GM19043 (cell line): ENCODE results near the gene XKR7.
"Not testable (repeated sequence)": the region's sequence is repeated elsewhere in the genome, so short reads cannot be mapped to it uniquely, and the experiment has no call there.

Experiments
- ATAC-seq: cut with Tn5 transposase; IDR thresholded peaks from one replicate; pipeline ENCODE4 v1.9.1; 2021; ENCODE audit warnings: low read depth; ENCODE audit not compliant: unreplicated experiment

Gene XKR7

DNA sequence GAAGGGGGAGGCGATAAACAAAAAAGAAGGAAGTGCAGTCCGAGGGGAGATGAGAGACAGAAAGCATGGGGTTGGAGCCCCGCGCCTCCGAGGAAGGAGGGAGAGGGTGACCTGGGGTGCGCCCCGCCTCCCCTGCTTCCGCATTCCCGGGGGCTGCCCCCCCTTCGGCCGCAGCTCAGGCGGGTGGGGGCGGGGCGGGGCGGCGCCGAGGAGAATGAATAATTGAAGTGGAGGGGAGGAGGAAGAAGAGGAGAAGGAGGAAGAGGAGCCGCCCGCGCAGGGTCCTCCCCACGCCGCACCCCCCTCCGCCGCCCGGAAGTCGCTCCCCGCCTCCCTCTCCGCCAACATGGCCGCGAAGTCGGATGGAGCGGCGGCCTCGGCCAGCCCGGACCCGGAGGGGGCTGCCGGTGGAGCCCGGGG, at the start of gene XKR7:
TSS of gene XKR7 (plus strand) at position 322 of the 420 bp plus-strand sequence. CDS start at position 347, 25 bp downstream.
- ATAC-seq: no peak

GRCh38 chr20:31918466-31919105, 49.4 kb upstream of the XKR7 start:
- ATAC-seq: no peak

DNA sequence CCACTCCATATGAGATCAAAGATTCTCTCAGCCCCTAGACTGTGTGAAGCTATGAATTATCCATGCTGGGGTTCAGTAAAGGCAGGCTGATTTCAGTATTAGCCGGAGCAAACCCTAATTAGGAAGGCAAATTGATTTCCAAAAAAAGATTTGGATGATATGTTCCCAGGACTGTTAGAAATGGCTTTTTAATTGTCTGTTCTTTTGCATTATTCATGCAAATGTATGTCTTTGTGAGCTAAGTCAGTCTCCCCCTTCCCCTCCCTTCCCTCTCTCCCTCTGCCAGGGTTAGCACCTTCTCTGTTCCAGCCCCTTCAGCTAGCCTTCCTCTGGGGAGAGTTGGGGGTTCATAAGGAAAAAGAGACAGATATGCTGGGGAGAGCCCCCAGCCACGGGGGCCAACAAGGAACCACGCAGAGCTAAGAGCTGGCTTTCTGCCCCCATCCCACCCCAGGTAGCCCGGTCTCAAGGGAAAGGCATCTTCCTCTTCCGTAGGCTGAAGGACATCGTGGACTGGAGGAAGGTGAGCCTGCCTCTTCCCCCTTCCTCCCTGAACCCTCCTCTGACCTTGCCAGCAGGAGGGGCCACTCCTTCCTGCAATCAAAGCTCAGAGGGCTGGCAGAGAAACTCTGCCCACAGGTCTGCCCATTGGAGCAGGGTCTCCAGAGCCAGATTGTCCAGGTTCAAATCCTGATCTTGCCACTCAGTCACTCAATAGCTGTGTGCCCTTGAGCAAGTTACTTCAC, 48.4 kb upstream of the XKR7 start:
- ATAC-seq: no peak

DNA sequence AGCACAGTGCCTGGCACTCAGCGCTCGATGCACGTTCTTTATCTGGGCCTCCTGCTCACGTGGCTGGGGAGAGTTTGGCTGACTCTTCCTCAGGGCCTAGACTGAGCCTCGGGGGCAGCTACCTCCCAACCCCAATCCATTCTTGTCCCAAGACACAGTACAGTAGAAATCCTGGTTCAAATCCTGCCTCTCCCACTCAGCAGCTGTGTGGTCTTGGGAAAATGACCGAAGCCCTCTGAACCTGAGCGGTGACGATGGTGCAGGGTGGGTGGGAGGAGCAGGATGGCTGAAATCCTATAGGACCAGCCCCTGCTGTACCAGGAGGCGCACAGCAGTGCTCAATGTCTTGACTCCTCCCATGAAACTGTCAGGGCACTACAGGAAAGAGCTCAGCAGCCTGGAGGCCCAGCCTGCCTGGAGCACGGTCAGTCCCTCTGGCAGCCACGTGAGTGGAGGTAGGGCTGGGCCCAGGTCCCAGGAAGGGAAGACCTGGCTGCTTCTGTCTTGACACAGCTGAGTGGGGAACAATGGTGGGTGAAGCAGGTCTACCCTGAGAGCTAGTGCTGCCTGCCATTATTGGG, 47.6 kb upstream of the XKR7 start:
- ATAC-seq: no peak

- ATAC-seq: not testable (repeated sequence)
Measured at GRCh38 chr20:31921480-31921879, 46.5 kb upstream of the XKR7 start.

- ATAC-seq: no peak
Measured at GRCh38 chr20:31922181-31922580, 45.8 kb upstream of the XKR7 start.

DNA sequence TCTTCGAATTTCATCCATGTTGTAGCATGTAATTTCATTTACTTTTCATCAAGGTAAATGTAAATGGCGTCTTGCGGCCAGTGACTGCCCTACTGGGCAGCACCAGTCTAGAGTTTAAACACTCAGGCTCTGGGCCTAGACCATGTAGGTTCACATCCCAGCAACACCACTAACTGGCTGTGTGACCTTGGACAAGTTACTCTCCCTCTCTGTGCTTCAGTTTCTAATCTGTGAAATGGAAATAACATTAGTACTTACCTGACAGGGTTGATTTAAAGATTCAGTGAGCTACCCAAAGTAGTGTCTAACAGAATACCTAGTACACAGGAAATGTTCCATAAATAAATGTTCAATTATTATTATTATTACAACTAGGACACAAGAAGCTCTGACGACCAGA, 45.4 kb upstream of the XKR7 start:
- no peak for ATAC-seq

GRCh38 chr20:31923388-31924331, 44.3 kb upstream of the XKR7 start:
- no peak for ATAC-seq

DNA sequence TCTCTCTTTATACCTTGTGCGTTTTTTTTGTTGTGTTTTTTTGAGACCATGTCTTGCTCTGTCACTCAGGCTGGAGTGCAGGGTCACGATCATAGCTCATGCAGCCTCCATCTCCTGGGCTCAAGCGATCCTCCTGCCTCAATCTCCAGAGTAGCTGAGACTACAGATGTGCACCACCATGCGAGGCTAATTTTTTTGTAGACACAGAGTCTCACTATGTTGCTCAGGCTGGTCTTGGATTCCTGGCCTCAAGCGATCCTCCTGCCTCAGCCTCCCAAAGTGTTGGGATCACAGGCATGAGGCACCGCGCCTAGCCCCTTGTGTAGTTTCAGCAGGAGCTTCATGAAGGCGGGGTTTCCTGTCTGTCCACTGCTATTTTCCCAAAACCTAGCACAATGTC, 43.4 kb upstream of the XKR7 start:
- no peak for ATAC-seq

- no peak for ATAC-seq
Measured at GRCh38 chr20:31925631-31926030, 42.3 kb upstream of the XKR7 start.

- ATAC-seq: no peak
Measured at GRCh38 chr20:31926493-31926892, 41.5 kb upstream of the XKR7 start.

GRCh38 chr20:31927627-31928159, 40.3 kb upstream of the XKR7 start:
- no peak for ATAC-seq

- not testable (repeated sequence) for ATAC-seq
Measured at GRCh38 chr20:31929631-31930030, 38.3 kb upstream of the XKR7 start.

- no peak for ATAC-seq
Measured at GRCh38 chr20:31930779-31931178, 37.2 kb upstream of the XKR7 start.

DNA sequence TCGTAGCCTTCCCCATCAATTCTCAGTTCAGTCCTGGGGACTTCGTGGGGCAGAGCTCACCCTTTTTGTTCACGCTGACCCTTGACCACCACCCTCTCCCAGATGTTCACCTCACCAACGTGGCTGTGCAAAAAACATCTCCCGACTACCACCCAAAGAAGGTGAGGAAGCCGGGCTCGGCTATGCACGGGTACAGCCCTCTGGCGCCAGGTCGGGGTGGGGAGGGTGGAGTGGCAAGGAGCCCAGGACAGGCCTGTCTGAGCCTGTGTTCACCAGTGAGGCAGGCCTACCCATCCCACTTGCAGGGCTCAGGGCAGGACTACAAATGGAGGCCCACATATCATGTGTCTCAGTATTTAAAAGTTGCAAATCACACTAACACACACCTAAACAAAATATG, 34.3 kb upstream of the XKR7 start:
- no peak for ATAC-seq

DNA sequence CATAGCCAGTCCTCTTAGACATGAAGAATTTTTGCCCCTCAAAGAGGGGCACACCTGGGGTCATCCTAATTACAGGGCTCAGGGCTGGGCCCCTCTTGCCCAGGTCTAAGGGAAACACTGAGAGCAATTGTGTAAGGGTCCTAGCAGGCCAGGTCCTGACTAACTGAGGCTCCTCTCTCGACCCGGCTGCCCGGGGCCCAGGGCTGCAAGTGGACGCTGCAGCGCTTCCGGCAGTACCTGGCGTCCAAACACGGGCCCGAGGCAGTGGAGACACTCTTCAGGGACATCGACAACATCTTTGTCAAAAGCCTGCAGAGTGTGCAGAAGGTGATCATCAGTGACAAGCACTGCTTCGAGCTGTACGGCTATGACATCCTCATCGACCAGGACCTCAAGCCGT, 33.5 kb upstream of the XKR7 start:
- ATAC-seq: no peak

DNA sequence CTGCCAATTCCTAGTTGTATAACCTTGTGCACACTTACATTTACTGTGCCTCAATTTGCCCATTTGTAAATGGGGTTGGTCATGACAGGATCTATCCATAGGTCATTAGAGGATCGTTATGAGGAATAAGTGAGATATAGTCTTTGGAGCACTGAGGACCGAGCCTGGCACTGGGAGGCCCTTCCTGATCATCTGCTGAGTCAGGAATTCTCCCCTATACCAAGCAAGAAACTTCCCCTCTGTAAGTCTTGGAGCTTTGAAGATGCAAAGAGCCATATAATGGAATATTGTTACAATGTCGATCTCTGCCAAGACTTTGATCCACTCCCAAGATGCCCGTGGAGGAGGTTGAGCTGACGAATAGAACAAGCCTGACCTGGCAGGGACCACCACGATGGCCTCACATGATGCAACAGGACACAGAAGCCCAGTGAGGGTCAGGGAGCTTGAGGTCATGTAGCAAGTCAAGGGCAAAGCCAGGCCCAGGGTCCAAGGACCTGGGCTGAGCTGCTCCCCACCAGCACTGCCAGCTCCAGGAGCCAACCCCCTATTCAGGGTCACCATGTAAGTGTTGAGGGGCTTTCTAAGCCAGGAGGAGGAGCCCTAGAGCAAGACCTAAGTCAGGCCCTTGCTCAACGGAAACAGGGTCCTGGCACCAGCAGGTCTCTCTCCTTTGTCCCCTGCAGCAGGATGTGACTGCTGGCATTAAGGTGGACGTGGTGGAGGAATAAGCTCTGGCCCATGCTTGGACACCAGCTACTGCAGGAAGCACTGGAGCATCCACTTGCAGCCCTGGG, 32.8 kb upstream of the XKR7 start:
- no peak for ATAC-seq

GRCh38 chr20:31936420-31936819, 31.5 kb upstream of the XKR7 start:
- no peak for ATAC-seq

DNA sequence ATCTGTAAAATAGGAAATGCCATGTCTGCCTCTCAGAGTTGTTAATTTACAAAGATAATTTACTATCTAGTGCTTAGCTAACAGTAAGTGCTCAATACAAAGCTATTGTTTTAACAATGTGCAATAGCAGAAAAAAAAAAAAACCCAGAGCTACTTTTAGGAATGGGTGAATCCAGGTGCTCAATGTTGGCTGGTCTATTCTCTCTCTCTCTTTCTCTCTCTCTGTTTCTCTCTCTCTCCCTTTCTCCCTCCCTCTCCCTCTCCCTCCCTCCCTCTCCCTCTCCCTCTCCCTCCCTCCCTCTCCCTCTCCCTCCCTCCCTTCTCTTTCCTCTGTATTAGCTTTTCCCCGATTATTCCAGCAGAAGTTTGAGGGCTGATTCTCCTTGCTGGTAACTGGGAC, 30.1 kb upstream of the XKR7 start:
- ATAC-seq: no peak

DNA sequence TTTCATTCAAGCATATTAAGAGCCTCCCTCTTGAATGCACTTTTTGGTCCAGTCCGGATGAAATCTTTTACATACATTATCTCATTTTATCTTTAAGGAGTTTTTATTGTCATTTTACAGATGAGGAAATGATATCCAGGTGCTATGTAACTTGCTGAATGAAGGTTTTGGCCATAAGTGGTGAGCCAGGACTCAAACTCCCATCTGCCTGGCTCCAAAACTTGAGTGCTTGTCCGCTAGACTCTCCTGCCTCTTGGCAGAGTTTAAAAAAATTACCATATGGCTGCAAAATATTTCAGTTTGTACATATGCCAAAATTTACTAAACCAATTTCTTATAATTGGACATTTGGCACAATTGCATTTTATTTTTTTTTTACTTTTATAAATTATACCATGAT, 28.3 kb upstream of the XKR7 start:
- ATAC-seq: no peak
